GM18508 (cell line): Measurements from ENCODE around the gene SH3BP4.

Source experiments
- ATAC-seq: cut with Tn5 transposase; IDR thresholded peaks from one replicate; pipeline ENCODE4 v1.9.1; 2021; ENCODE audit warnings: moderate number of reproducible peaks; ENCODE audit not compliant: insufficient read depth, unreplicated experiment

Gene SH3BP4, protein sequence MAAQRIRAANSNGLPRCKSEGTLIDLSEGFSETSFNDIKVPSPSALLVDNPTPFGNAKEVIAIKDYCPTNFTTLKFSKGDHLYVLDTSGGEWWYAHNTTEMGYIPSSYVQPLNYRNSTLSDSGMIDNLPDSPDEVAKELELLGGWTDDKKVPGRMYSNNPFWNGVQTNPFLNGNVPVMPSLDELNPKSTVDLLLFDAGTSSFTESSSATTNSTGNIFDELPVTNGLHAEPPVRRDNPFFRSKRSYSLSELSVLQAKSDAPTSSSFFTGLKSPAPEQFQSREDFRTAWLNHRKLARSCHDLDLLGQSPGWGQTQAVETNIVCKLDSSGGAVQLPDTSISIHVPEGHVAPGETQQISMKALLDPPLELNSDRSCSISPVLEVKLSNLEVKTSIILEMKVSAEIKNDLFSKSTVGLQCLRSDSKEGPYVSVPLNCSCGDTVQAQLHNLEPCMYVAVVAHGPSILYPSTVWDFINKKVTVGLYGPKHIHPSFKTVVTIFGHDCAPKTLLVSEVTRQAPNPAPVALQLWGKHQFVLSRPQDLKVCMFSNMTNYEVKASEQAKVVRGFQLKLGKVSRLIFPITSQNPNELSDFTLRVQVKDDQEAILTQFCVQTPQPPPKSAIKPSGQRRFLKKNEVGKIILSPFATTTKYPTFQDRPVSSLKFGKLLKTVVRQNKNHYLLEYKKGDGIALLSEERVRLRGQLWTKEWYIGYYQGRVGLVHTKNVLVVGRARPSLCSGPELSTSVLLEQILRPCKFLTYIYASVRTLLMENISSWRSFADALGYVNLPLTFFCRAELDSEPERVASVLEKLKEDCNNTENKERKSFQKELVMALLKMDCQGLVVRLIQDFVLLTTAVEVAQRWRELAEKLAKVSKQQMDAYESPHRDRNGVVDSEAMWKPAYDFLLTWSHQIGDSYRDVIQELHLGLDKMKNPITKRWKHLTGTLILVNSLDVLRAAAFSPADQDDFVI

DNA sequence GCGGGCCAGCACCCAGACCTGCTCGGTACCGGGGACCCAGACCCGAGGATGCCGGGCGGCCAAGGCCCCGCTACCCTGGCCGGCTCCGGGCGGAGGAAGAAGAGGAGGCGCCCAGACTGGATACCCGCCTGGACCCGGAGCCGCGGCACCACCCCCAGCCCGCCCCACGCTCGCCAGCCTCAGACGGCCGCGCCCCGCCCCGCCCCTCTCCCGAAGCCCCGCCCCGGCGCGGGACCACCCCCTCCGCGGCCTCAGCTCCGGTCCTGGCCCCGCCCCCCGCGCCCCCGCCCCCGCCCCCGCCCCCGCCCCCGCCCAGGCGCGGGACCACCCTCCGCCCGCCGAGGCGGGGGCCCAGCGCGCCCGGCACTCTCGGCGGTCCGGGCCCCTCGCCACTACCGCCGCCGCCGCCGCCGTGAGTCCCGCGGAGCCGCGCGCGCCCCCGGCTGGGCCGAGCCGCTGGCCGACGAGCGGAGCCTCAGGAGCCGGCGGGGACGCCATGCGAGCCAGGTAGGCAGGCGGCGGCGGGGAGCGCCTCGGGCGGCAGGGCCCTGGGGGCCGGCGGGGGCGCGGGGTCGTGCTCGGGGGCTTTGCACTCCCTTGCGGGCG is at the start of gene SH3BP4:
Gene SH3BP4, plus strand, starts transcription at position 354 of the 606 bp plus-strand sequence. CDS start 82,986 bp downstream, outside the sequence.
- ATAC-seq, result no peak

DNA sequence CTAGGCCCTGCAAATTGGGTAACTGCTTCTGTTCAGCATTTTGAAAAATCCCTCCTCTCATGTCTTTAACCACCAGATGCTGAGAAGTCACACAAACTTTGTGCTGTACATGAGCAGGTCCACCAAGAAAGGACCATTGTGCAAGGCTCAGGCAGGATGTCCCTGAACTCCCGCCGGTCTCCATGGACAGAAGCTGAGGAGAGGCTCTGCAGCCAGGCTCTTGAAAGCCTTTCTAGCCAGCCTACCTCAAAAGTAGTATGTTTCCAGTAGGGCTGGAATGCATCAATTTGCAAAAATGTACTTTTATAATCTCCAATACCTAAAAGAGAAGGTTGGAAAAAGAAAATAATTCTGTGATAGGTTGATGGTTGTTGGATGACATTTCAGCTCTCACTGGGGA is 47.0 kb upstream of the SH3BP4 start:
- no peak for ATAC-seq

DNA sequence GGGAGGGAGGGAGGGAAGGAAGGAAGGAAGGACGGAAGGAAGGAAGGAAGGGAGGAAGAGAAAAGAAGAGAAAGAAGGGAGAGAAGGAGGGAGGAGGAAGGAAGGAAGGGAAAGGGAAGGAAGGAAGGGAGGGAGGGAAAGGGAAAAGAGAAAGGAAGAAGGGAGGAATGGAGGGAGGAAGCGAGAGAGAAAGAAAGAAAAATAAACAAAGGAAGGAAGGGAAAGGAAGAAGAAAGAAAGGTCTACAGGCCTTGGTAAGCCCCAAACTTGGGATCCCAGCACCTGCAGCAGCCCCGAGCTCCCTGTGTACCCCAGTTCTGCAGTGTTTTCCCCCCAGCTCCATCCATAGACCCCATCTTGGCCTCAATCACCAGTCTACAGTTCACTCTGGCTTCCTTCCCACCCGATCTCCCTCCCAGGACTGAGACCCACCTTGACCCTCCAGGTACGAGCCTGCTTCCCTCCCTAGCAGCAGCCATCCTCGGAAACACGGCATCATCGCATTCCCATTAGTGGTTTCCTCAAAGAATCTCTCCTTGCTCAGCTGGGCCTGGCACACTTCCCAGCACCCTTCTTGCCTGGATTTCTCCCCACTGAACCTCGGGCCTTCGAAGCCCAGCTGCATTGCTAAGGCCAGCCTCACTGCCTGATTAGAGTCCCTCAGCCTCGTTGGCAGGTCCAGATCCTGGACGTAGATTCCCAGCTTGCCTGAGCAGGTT is 46.1 kb upstream of the SH3BP4 start:
- ATAC-seq, result no peak

DNA sequence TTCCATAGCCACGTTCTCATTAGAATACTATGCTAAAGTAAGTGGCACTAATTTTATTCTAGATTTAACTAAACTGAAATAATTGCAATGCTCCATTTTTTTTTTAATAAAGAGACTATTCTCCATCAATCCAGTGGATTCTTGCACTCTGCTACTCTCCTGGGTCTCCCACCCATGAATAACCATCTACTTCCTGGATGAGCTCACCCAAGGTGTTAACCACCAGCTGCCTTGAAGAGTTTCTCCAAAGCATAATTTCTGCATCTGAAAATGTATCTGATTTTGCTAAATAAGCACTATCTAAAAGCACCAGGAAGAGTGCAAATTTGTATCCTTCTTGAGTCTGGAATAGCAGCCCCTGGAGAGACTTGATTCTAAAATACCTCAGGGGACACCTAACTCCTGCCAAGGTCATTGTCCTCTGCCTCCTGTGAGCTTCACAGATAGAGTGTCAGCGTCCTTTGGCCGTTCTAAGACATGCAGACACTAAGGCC is 41.6 kb upstream of the SH3BP4 start:
- ATAC-seq, result no peak

DNA sequence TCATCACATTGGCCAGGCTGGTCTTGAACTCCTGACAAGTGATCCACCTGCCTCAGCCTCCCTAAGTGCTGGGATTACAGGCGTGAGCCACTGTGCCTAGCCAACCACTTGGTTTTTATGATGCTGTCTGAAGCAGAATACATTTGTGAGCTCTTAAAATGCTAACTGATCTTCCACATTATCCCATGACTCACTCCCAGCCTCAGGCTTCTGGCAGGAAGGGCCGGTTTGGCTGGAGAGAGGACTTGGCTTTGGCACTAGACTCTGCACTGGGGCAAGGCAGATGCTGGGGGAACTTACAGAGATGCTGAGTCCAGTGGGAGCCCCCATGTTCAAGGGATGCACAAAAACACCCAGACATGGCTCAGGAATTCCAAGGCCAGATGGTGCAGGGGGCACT is 40.5 kb upstream of the SH3BP4 start:
- no peak for ATAC-seq

DNA sequence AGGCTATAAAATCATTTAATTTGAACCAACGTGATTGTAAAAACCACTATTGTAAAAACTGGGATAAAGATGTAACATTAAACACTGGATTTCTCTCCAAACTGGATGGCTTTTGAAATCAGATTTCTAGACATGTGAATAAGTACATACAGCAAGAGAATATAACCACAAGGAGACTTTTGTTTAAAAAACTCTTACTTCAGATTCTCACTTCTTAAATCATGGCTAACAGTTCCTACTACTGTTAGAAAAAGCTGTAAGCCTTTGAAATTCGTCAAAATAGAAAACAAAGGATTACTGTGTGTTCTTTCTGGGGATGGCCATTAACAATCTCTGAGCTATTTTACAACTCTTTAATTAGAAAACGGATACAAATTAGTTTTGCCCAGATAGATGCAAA is 39.4 kb upstream of the SH3BP4 start:
- no peak for ATAC-seq

DNA sequence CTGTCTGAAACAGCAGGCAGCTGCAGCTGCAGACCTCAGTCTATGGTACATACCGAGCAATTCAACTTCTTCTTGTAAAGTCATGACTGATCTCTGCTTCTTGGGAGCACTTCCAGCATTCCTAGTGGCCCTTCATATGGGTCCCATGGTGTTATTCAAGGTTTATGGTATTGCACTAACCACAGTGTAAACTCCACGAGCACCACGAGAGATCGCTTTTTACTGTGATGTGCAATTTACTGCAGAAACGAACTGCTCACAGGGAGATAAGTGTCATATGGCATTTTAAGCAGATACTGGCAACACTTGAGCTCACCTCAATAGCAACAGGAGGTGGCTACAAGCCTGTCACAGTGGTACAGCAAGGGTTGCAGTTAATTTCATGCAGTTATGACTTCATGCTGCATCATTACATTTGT is 38.6 kb upstream of the SH3BP4 start:
- ATAC-seq, result no peak

DNA sequence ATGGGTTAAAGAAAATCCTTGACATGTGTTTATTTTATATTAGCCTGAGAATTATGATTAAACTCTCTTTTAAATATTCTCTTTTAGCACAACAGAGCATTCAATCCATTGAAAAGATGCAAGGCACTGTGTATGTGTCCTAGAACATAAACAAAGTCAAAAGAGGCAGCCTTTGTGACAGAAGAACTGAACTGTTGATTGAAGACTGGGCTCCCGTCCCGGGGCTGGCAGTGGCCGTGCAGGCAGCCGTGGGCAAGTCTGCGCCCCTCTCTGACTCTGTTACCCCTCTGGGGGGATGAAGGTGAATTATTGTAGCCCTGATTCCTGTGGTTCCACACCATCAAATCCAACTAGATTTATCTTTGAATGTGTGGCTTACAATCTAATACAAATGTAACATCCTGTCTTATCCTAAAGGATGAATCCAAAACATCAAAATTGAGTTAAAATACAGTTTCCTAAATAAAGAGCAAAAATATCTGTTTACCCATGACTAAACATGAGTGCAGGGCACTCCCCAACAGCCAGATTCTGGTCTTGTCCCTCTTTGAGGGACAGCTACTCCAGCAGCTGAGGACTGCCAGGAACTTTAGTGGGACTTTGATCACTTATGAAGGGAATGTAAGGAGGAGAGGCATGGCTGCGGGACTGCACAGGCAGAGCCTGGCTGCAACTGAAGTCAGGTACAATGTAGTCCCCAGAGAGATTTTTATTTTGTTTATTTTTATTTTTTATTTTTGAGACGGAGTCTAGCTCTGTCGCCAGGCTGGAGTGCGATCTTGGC is 37.3 kb upstream of the SH3BP4 start:
- no peak for ATAC-seq

DNA sequence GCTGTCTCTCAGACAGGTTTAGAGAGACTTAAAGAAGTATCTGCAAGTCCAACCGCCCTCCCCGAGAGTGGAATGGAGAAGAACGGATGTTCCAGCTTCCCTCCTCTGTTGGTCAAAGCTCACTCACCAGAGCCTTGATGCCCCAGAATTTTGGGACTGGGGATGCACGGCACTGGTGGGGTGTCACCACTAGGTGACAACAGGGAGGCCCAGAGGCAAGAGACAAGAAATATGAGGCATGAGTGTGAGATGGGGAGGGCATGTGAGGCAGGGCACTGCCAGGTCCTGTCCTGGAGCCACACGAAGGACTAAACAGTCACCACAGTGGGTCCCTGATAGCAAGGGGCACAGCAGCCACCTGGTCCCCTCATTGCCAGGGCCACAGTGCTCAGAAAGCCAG is 35.1 kb upstream of the SH3BP4 start:
- no peak for ATAC-seq

DNA sequence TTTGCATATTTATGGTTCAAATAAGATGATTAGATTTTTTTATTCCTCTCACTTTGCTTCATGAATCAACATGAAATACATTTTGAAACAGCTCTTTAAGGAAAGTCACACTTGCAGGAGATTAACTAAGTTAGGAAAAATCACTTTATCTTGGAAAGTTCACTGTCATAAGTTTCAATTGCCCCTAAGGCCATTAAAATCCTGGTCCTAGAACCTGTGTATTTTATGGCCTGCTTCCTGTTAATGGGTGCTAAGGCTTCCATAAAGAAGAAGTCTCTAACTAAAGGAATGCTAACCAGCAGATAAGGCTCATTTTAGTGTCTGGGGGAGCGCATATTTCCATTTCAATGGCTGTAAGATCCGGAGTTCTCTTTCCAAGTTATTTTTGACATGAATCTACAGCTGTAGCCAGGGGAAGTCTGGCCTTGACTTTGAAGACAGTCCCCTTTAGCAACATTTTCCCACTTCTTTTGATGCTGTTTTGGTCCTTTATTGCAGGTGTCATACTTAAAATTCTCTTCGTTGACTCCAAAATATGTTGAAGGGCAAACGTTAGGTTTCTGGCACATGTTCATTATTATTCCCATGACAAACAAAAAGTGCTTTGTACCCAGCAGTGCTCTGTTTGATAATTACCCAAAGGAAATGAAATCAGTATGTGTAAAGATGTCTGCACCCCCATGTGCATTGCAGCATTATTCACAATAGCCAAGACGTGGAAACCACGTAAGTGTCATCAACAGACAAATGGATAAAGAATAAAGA is 34.4 kb upstream of the SH3BP4 start:
- no peak for ATAC-seq

DNA sequence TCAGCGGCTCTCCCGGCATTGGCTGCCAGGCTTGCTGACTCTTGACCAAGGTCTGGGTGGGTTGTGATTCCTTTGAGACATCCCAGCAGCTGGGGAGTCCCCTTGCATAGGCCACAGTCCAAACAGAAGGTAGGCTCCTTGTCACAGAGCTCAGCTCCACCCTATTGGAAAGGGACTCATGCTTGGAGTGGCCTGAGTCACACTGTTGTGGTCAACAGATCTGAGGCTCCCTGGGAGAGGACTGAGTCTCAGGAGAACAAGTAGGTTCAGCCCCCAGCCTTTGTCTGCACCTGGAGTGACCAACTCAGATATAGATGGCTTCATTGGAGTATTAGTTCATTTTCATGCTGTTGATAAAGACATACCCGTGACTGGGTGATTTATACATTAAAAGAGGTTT is 32.1 kb upstream of the SH3BP4 start:
- no peak for ATAC-seq

DNA sequence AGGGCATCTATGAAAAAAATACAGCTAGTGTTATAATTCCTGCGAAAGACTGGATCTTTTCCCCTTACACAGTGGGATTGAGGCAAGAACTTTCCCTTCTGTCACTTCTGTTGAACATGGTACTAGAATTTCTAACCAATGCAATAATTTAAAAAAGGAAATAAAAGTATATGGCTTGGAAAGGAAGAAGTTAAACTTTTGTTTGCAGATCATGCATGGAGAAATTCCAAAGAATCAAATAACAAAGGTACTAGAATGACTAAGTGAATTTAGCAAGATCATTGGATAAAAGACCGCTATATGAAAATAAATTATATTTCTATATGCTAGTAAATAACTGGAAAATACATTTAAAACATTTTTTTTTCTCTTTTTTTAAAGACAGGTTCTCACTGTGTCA is 31.0 kb upstream of the SH3BP4 start:
- no peak for ATAC-seq

DNA sequence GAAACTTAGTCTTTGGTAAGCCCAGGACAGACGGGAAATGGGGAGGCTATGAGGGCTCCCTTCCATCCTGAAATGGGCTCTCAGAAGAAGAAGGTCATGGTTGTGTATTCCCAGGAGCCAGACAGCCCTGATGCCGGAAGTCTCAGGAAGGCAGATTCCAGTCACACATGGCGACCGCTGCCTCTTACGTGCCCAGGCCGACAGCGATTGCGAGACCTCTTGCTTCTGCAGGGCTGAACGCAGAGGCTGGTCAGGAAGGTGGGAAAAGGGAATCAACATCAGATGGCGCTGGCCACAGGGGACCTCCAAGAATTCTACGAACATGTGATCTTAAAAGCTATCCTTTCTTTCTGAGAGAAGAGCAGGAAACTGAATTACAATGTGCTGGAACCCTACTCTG is 22.8 kb upstream of the SH3BP4 start:
- ATAC-seq, result no peak

DNA sequence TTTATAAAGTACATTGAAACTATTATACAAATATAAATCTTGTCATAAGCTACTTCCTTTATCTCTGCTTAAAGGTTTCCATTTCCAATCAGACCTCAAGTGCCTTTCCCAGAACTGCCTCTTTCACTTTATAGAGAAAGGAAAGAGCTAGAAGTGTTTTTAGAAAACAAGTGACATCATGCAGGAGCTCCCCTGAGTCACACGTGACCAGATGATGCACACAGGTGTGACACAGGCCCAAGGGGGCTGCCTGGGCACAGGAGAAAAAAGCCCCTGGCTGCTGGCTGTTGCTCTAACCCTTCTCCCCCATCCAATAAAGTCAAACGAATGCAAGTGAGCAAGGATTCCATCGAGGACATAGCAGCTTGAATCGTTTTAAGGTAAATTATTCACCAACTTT is 21.4 kb upstream of the SH3BP4 start:
- no peak for ATAC-seq

DNA sequence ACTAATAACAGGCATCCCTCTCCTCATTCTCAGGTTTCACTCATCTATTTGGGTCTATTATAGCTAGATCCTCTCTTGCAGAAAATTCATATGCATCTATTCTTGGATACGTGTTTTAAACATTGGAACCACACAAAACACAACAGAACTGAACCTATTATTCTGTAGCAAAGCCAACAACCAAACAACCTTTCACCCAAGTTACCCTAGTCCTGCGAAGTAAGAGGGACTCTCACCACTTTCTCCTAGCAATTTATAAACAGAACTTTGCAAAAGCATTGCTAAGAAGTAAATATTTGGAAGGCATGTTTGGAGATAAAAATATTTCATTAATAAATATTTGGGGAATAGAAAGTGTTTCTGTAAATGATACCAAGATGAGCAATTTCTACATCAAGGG is 20.4 kb upstream of the SH3BP4 start:
- ATAC-seq, result no peak

DNA sequence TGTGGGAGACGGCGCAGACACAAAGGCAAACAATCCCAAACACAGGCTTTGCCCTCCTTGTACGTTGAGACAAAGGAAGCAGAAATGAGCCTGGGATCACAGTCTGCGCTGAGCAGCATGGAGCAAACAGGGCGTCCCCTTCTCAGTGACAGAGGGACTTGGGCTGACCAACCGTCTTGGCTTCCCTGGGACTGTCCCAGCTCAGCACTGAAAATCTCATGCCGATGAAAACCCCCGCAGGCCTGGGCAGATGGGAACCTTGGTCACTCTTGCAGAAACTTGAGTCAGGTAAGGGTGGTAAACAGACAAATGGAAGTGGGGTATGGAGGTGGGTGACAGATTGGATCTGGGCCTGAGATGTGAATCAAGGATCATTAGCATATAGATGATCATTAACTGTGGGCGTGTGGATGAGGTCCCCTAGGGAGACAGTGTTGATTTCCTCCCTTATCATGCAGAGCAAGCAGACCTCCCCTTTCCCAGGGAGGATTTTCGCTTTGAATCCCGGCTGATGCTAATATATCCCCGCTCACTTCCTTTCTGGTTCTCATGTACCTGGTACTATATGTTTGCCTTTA is 19.1 kb upstream of the SH3BP4 start:
- ATAC-seq, result no peak

DNA sequence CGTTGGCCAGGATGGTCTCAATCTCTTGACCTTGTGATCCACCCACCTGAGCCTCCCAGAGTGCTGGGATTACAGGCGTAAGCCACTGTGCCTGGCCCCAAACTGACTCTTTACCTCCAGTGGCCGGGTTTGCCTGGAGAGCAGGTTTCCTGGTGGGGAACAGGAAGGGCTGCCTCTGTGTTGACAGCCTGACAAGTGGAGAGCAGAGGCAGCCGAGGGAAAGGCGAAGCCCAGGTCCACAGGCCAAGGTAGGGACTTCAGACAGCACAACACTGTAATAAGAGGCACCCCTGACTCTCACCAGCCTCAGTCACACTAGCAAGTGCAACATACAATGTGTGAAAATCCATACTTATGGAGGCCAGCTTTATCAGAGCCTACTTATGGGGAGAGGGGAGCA is 16.5 kb upstream of the SH3BP4 start:
- no peak for ATAC-seq

DNA sequence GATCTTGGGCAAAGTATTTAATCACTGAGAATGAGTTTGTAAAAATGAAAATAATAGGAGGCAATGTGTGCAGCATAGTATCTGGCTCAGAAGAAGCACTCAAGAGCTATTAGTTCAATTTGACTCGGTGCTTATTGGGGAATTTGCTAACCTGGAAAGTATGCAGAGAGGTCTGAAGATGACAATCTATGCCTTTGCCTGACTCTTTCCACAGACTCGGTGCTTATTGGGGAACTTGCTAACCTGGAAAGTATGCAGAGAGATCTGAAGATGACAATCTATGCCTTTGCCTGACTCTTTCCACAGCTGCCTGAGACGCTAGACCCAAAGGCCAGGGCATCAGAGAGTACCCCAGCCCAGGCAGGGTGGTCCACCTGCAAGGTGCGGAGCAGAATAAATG is 12.2 kb upstream of the SH3BP4 start:
- ATAC-seq, result no peak
